NCI-H2171 (cell line): ENCODE results near the gene GPR156.
"Not testable (repeated sequence)": the region's sequence is repeated elsewhere in the genome, so short reads cannot be mapped to it uniquely, and the experiment has no call there.

Experiments used
- DNase-seq: peaks from one replicate; lab custom pipeline; 2025; lab: John Stamatoyannopoulos, UW

The GPR156 gene

GRCh38 chr3:120284747-120285507 is at the start of gene GPR156:
TSS of gene GPR156 (minus strand) at chr3:120285222. CDS start at chr3:120244098, 41,124 bp downstream.
- DNase-seq, result peak; percentile 39

GRCh38 chr3:120332646-120333045 is 47.6 kb upstream of the GPR156 start:
- no peak for DNase-seq

- DNase-seq, result no peak
These were observed 46.1 kb upstream of the GPR156 start for GRCh38 chr3:120331076-120331475.

- DNase-seq, result no peak
These were observed 41.8 kb upstream of the GPR156 start for GRCh38 chr3:120326784-120327183.

- DNase-seq, result no peak
These were observed 39.2 kb upstream of the GPR156 start for GRCh38 chr3:120324190-120324589.

- not testable (repeated sequence) for DNase-seq
These were observed 38.7 kb upstream of the GPR156 start for GRCh38 chr3:120323761-120324160.

- DNase-seq, result no peak
These were observed 27.1 kb upstream of the GPR156 start for GRCh38 chr3:120311863-120312794.

- DNase-seq, result no peak
These were observed 21.8 kb upstream of the GPR156 start for GRCh38 chr3:120306519-120307455.

GRCh38 chr3:120304616-120305015 is 19.6 kb upstream of the GPR156 start:
- no peak for DNase-seq

GRCh38 chr3:120302361-120302760 is 17.3 kb upstream of the GPR156 start:
- DNase-seq, result no peak

- no peak for DNase-seq
These were observed 15.9 kb upstream of the GPR156 start for GRCh38 chr3:120300971-120301370.

GRCh38 chr3:120299403-120299802 is 14.4 kb upstream of the GPR156 start:
- DNase-seq, result no peak

GRCh38 chr3:120298996-120299395 is 14.0 kb upstream of the GPR156 start:
- DNase-seq, result no peak

GRCh38 chr3:120291552-120291951 is 6.5 kb upstream of the GPR156 start:
- not testable (repeated sequence) for DNase-seq

- DNase-seq, result no peak
These were observed 4.6 kb upstream of the GPR156 start for GRCh38 chr3:120289636-120290035.

- DNase-seq, result no peak
These were observed 1.4 kb upstream of the GPR156 start for GRCh38 chr3:120286465-120286864.

GRCh38 chr3:120285508-120285841 is 453 bp upstream of the GPR156 start:
- DNase-seq, result no peak

GRCh38 chr3:120281261-120281660 is 3.8 kb downstream of the GPR156 start:
- DNase-seq, result no peak

GRCh38 chr3:120280566-120280965 is 4.5 kb downstream of the GPR156 start:
- no peak for DNase-seq

- no peak for DNase-seq
These were observed 5.0 kb downstream of the GPR156 start for GRCh38 chr3:120280026-120280425.

GRCh38 chr3:120276767-120277166 is 8.3 kb downstream of the GPR156 start:
- DNase-seq, result no peak

GRCh38 chr3:120275618-120276017 is 9.4 kb downstream of the GPR156 start:
- peak; percentile 50 for DNase-seq
